ENCODE data around the gene FOSB.
"Not testable (repeated sequence)": the region's sequence is repeated elsewhere in the genome, so short reads cannot be mapped to it uniquely, and the experiment has no call there.

The FOSB gene

GRCh38 chr19:45503909-45504308 lies 36.1 kb downstream of the FOSB start:
- DNase-seq (ENCODE audit: low read depth in 4 of 4, low spot score in 1 of 4): no peak

GRCh38 chr19:45505151-45505995 lies 37.6 kb downstream of the FOSB start:
- DNase-seq (ENCODE audit: low read depth in 4 of 4, low spot score in 1 of 4): no peak

- no peak for DNase-seq (ENCODE audit: low read depth in 4 of 4, low spot score in 1 of 4)
These were observed 38.1 kb downstream of the FOSB start for GRCh38 chr19:45505996-45506245.

- DNase-seq (ENCODE audit: low read depth in 4 of 4, low spot score in 1 of 4): peak; percentile 99
These were observed 38.6 kb downstream of the FOSB start for GRCh38 chr19:45506246-45506988.

- DNase-seq (ENCODE audit: low read depth in 4 of 4, low spot score in 1 of 4): peak; percentile 66 to 88 (median 77)
These were observed 39.4 kb downstream of the FOSB start, which contains the start of gene VASP for GRCh38 chr19:45506989-45507871. Gene VASP, plus strand, starts transcription at chr19:45507479. Its CDS starts 293 bp downstream, at chr19:45507772.

GRCh38 chr19:45507872-45508416 lies 40.1 kb downstream of the FOSB start:
- no peak for DNase-seq (ENCODE audit: low read depth in 4 of 4, low spot score in 1 of 4)

GRCh38 chr19:45508417-45508860 lies 40.6 kb downstream of the FOSB start:
- peak in 1 of 4 experiments; percentile 52 for DNase-seq (ENCODE audit: low read depth in 4 of 4, low spot score in 1 of 4)

- peak in 1 of 4 experiments; percentile 38 for DNase-seq (ENCODE audit: low read depth in 4 of 4, low spot score in 1 of 4)
These were observed 41.3 kb downstream of the FOSB start for GRCh38 chr19:45508861-45509691.

- DNase-seq (ENCODE audit: low read depth in 4 of 4, low spot score in 1 of 4): no peak
These were observed 41.9 kb downstream of the FOSB start for GRCh38 chr19:45509692-45510015.

- DNase-seq (ENCODE audit: low read depth in 4 of 4, low spot score in 1 of 4): not testable (repeated sequence)
These were observed 42.6 kb downstream of the FOSB start for GRCh38 chr19:45510352-45510751.

- no peak for DNase-seq (ENCODE audit: low read depth in 4 of 4, low spot score in 1 of 4)
These were observed 43.3 kb downstream of the FOSB start for GRCh38 chr19:45511074-45511473.

GRCh38 chr19:45512881-45513483 lies 45.2 kb downstream of the FOSB start:
- no peak for DNase-seq (ENCODE audit: low read depth in 4 of 4, low spot score in 1 of 4)

GRCh38 chr19:45514376-45515051 lies 46.7 kb downstream of the FOSB start:
- no peak for DNase-seq (ENCODE audit: low read depth in 4 of 4, low spot score in 1 of 4)

GRCh38 chr19:45515081-45515624 lies 47.4 kb downstream of the FOSB start:
- DNase-seq (ENCODE audit: low read depth in 4 of 4, low spot score in 1 of 4): peak in 1 of 4 experiments; percentile 31

- peak in 1 of 4 experiments; percentile 18 for DNase-seq (ENCODE audit: low read depth in 4 of 4, low spot score in 1 of 4)
These were observed 48.1 kb downstream of the FOSB start for GRCh38 chr19:45515807-45516401.

GRCh38 chr19:45517238-45517637 lies 49.4 kb downstream of the FOSB start:
- no peak for DNase-seq (ENCODE audit: low read depth in 4 of 4, low spot score in 1 of 4)

GRCh38 chr19:45517641-45518468 lies 50.1 kb downstream of the FOSB start:
- DNase-seq (ENCODE audit: low read depth in 4 of 4, low spot score in 1 of 4): no peak

- DNase-seq (ENCODE audit: low read depth in 4 of 4, low spot score in 1 of 4): no peak
These were observed 50.7 kb downstream of the FOSB start for GRCh38 chr19:45518469-45518826.
